ENCODE results near the gene HOXA9.

GRCh38 chr7:27121684-27122076 is 43.7 kb downstream of the HOXA9 start:
- TF ChIP-seq, protein P1, sequence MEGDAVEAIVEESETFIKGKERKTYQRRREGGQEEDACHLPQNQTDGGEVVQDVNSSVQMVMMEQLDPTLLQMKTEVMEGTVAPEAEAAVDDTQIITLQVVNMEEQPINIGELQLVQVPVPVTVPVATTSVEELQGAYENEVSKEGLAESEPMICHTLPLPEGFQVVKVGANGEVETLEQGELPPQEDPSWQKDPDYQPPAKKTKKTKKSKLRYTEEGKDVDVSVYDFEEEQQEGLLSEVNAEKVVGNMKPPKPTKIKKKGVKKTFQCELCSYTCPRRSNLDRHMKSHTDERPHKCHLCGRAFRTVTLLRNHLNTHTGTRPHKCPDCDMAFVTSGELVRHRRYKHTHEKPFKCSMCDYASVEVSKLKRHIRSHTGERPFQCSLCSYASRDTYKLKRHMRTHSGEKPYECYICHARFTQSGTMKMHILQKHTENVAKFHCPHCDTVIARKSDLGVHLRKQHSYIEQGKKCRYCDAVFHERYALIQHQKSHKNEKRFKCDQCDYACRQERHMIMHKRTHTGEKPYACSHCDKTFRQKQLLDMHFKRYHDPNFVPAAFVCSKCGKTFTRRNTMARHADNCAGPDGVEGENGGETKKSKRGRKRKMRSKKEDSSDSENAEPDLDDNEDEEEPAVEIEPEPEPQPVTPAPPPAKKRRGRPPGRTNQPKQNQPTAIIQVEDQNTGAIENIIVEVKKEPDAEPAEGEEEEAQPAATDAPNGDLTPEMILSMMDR (IDR thresholded peaks at IDR 0.05), result no peak
- no peak for TF ChIP-seq EP300 (IDR thresholded peaks at IDR 0.05; ENCODE audit: low read depth)
- no peak for TF ChIP-seq POLR2A (IDR thresholded peaks at IDR 0.05)

Data from transverse colon (tissue), 3 donors.